AG09309 (cell line): ENCODE data around the gene ROR1.

Experiments
- DNase-seq: peaks from one replicate; pipeline ENCODE4 v3.0.0-alpha.2; 2010; ENCODE audit warnings: low read depth
- H3K4me3 ChIP-seq: 2 replicates; pipeline ENCODE4 v1.5.1; 2011; ENCODE audit warnings: mild to moderate bottlenecking, low read depth, low read length, moderate library complexity; ENCODE audit not compliant: control insufficient read depth
- TF ChIP-seq, protein P1 (sequence below): IDR thresholded peaks from 2 replicates; pipeline ENCODE4 v1.5.1; 2011; ENCODE audit warnings: mild to moderate bottlenecking, low read depth, low read length, inconsistent platforms; ENCODE audit not compliant: insufficient read depth, control insufficient read depth; ENCODE audit errors: missing control alignments

ROR1 gene

DNA sequence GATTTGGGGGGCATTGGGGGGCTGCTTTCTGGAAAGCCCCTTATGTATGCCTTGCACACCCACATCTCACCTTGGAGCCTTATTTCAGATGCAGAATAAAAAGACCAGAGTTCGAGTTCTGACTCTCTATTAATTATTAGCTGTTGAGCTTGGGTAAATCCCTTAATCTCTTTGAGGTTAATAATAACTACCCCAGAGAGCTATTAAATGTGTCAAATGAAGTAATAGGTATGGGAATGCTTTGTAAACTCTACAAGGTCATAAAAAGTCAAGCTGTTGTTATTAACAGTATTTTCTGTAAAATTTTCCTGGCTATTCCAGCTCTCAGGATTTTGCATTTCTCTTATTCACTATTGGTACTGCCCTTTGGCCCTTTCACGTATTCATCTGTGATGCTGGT, 122.9 kb downstream of the ROR1 start:
- no peak for DNase-seq
- no peak overlapping the region for H3K4me3 ChIP-seq
- TF ChIP-seq, protein P1, sequence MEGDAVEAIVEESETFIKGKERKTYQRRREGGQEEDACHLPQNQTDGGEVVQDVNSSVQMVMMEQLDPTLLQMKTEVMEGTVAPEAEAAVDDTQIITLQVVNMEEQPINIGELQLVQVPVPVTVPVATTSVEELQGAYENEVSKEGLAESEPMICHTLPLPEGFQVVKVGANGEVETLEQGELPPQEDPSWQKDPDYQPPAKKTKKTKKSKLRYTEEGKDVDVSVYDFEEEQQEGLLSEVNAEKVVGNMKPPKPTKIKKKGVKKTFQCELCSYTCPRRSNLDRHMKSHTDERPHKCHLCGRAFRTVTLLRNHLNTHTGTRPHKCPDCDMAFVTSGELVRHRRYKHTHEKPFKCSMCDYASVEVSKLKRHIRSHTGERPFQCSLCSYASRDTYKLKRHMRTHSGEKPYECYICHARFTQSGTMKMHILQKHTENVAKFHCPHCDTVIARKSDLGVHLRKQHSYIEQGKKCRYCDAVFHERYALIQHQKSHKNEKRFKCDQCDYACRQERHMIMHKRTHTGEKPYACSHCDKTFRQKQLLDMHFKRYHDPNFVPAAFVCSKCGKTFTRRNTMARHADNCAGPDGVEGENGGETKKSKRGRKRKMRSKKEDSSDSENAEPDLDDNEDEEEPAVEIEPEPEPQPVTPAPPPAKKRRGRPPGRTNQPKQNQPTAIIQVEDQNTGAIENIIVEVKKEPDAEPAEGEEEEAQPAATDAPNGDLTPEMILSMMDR = no peak

DNA sequence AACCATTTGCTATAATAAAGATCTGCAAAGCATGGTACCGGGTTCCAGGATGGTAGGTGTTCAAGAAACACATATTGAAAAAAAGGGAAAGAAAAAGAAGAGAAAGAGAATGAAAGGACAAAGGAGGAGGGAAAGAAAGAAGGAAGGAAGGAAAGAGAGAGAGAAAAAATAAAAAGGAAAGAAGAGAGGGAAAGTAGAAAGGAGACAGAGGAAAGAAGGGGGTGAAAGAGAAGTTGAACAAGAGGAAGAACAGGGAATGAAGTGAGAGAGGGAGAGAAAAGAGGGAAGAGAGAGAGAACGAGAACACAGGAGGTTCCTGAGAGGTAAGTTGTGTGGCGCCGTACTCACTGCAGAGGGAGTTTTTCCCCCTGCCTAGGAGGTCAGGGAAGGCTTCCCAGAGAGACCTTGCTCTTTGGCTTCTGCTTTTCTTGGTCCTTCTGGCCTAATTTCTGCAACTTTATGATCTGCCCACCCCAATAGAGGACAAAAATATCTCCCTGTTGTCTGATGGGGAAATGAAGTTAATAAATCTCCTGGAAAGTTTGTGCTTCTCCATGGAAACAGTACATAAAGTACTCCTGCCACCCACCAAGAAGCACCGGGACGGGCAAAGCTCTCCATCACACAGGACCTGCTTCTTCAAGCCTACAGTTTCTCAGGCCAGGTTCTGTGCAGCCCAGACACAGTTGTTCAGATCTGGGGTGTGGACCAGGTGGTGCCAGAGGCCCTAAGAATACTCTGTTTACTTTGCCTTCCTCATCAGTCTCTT, 124.8 kb downstream of the ROR1 start:
- no peak for DNase-seq
- no peak overlapping the region for H3K4me3 ChIP-seq
- TF ChIP-seq, protein P1 = no peak

DNA sequence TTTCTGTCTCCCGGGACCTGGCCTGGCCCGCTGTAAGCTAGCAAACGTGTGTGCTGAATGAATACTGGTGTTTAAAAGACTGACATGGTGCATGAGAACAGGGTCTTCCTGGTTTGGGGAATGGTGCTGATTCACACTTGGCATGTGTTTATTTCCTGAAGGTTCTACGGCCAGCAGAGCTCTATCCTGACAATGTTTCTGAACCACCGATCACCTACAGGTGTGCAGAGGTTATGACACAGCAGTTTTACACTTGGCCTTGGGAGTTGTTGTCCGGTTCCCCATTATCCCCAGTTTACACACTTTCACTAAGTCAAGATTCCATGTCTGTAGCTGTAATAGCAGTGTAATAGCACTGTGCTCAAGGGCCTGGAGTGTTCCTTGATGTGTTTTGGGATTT, 127.3 kb downstream of the ROR1 start:
- H3K4me3 ChIP-seq = no peak overlapping the region
- TF ChIP-seq, protein P1 = no peak
- DNase-seq = no peak

DNA sequence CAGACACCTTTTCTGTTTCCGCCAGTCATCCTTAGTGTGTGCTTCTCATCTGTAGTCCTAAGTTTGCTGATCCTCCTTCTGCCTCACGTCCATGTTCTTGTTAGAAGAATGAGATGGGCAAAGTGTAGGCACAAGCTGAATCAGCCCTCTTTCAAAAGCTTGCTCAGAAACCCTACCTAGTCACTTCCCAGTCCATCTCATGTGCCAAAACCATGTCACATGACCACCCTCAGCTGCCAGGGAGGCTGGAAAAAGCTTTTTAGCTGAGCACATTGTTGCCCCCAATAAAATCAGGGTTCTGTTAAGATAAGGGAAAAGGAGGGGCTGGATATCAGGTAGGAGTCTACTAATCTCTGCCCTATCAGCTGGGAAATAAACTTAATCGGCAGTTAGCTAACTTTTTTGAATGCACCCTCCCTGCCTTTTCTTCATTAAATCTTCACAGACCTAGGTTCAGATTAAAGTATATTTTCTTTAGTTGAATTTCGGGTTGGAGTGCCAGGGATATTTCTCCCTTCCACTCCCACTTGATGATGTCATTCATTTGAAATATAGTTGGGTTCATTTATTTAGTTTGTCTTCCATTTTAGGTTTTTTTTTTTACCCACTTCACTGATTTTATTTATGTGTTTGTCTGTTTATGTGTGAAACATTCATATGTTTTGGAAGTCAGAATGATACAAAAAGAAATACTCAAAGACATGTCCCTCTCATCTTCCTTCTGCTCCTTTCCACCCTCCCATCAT, 129.2 kb downstream of the ROR1 start:
- no peak for DNase-seq
- TF ChIP-seq, protein P1 = no peak
- H3K4me3 ChIP-seq = no peak overlapping the region

DNA sequence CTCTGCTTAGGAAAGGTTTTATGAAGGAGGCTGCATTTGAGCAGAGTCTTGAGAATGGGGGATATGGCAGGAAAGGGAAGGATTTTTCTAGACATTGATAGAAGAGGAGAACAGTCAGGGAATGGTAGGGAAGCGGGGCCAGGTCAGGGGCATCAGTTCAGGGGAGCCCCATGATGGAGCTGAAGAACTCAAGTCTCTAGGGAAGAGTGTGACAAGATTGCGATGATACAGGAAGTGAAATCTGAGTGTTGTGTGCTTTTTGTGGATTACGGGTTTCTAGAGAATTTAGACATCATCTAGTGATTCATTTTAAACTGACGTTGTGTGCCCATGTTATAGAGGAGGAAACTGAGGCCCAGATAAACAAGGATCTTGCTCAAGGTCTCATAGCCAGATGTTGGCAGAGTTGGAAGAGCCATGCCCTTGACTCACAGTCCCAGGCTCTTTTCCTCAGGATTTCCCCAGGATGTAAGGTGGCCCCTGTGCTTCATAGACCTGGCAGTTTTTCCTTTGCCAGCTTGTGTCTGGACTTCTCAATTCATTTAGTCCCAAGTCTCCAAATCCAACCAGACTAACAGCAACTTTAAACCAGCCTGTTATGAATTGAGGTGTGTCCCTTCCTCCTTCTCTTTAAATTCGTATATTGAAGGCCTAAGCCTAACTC, 130.3 kb downstream of the ROR1 start:
- TF ChIP-seq, protein P1 = no peak
- DNase-seq = no peak
- no peak overlapping the region for H3K4me3 ChIP-seq

DNA sequence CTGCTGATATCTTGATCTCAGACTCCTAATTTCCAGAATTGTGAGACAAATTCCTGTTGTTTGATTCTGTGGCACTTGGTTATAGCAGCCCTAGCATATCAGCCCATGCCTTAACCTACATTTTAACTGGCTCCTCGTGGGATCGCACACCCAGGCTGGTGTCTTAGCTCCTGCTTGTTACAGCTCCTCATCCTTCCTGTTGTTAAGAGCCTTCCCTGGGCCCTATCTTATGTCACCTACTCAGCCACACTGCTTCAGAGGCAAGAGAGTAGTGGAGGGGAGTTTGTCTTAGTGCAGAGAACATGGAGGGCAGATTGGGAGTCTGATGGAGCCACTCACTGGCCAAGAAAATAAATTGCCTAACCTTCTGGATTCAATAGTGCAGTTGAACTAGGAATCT, 131.0 kb downstream of the ROR1 start:
- DNase-seq = no peak
- TF ChIP-seq, protein P1 = no peak
- H3K4me3 ChIP-seq = no peak overlapping the region
